Lung (tissue), 16 donors: Measurements from ENCODE around the gene PCDHB15. TPM values are rescaled to one million over a fixed set of nuclear protein-coding genes. Genes with fewer than 3 reads are reported as not detected.
"Not testable (repeated sequence)": the region's sequence is repeated elsewhere in the genome, so short reads cannot be mapped to it uniquely, and the experiment has no call there.

Experiments
- ATAC-seq: fragments of 200-7000 bp; cut with Tn5 transposase; one replicate; pipeline ENCODE4 v1.9.1; 2020; ENCODE audit warnings: moderate number of reproducible peaks; ENCODE audit not compliant: insufficient read depth, low FRiP score
- DNase-seq, 3 donors: peaks; one replicate each; pipeline ENCODE4 v3.0.0-alpha.2; 2013 to 2017
- H3K27ac ChIP-seq, 2 donors: one replicate each; pipeline ENCODE4 v1.5.1; 2013; ENCODE audit warnings: mild to moderate bottlenecking in 2 of 2, moderate library complexity in 2 of 2, control low read depth in 1 of 2, inconsistent platforms in 1 of 2, low read depth in 1 of 2, low read length in 1 of 2
- H3K27me3 ChIP-seq, 3 donors: one replicate each; pipeline ENCODE4 v1.5.1; 2013; ENCODE audit warnings: low read length in 2 of 3; ENCODE audit not compliant: control insufficient read depth in 3 of 3, insufficient read depth in 3 of 3
- H3K36me3 ChIP-seq, 4 donors: one replicate each; pipeline ENCODE4 v1.5.1; 2013; ENCODE audit warnings: low read length in 4 of 4, mild to moderate bottlenecking in 1 of 4, moderate library complexity in 1 of 4; ENCODE audit not compliant: control insufficient read depth in 4 of 4, insufficient read depth in 4 of 4
- H3K4me1 ChIP-seq, 5 donors: one replicate each; pipeline ENCODE4 v1.5.1; 2013; ENCODE audit warnings: low read length in 5 of 5, mild to moderate bottlenecking in 2 of 5, moderate library complexity in 1 of 5; ENCODE audit not compliant: control insufficient read depth in 5 of 5, insufficient read depth in 5 of 5
- H3K4me3 ChIP-seq: one replicate; pipeline ENCODE4 v1.5.1; 2013; ENCODE audit warnings: mild to moderate bottlenecking, control low read depth, moderate library complexity
- H3K9ac ChIP-seq, 2 donors: one replicate each; pipeline ENCODE4 v1.5.1; 2013; ENCODE audit warnings: low read length in 2 of 2, control low read depth in 1 of 2; ENCODE audit not compliant: insufficient read depth in 1 of 2
- H3K9me3 ChIP-seq, 4 donors: one replicate each; pipeline ENCODE4 v1.5.1; 2013; ENCODE audit warnings: low read length in 3 of 4, mild to moderate bottlenecking in 1 of 4, moderate library complexity in 1 of 4; ENCODE audit not compliant: control insufficient read depth in 4 of 4, insufficient read depth in 3 of 4
- CTCF ChIP-seq: IDR thresholded peaks from 2 replicates; pipeline ENCODE4 v1.5.1; 2012; ENCODE audit warnings: mild to moderate bottlenecking; ENCODE audit errors: control extremely low read depth, extremely low read depth
- WGBS, 2 donors: extraction: QIAGEN DNeasy Blood & Tissue Kit; methylation state at CpG; one replicate each; pipeline ENCODE4 v1.1.7; 2013; 5-methylcytosine and 5-hydroxymethylcytosine counted together
- long read RNA-seq, 5 donors: transcript quantifications; one replicate each; lab custom pipeline, GENCODE V29; 2026
- polyA plus RNA-seq, 2 donors: library from polyadenylated mRNA; stranded (reverse); fragments of 200-250 nt; gene quantifications; one replicate each; pipeline ENCODE4 v1.2.1, GENCODE V29; 2013
- total RNA-seq, 2 donors: library from RNA; depleted of rRNA in 1 of 2; stranded (reverse); fragments of >200 nt in 1 of 2; gene quantifications; one replicate each; pipeline ENCODE4 v1.2.1, GENCODE V29; 2014 to 2021
- donor health status: control.
- donor health status: control.
- donor health status: Bipolar disorder and iron deficiency.
- donor health status: healthy.
- donor health status: DM: yes; HTN: yes; CAD: no.

The PCDHB15 gene
- total RNA-seq, result 1 to 10 TPM; 3.2 to 8.0 TPM
- polyA plus RNA-seq, result 1 to 10 TPM; 1.4 to 1.8 TPM
- long read RNA-seq, donor 1, full-length matches to known transcripts, result 12 of 12 reads
- long read RNA-seq, donor 1, partial matches to known transcripts, result 0 of 12 reads
- long read RNA-seq, donor 1, other reads (novel, unspliced or antisense), result 0 of 12 reads
- long read RNA-seq, donor 2, full-length matches to known transcripts, result 6 of 6 reads
- long read RNA-seq, donor 2, partial matches to known transcripts, result 0 of 6 reads
- long read RNA-seq, donor 2, other reads (novel, unspliced or antisense), result 0 of 6 reads
- long read RNA-seq, donor 3, full-length matches to known transcripts, result 4 of 4 reads
- long read RNA-seq, donor 3, partial matches to known transcripts, result 0 of 4 reads
- long read RNA-seq, donor 3, other reads (novel, unspliced or antisense), result 0 of 4 reads
- long read RNA-seq, donor 4, full-length matches to known transcripts, result 5 of 5 reads
- long read RNA-seq, donor 4, partial matches to known transcripts, result 0 of 5 reads
- long read RNA-seq, donor 4, other reads (novel, unspliced or antisense), result 0 of 5 reads
- long read RNA-seq, donor 5, full-length matches to known transcripts, result 8 of 8 reads
- long read RNA-seq, donor 5, partial matches to known transcripts, result 0 of 8 reads
- long read RNA-seq, donor 5, other reads (novel, unspliced or antisense), result 0 of 8 reads

DNA sequence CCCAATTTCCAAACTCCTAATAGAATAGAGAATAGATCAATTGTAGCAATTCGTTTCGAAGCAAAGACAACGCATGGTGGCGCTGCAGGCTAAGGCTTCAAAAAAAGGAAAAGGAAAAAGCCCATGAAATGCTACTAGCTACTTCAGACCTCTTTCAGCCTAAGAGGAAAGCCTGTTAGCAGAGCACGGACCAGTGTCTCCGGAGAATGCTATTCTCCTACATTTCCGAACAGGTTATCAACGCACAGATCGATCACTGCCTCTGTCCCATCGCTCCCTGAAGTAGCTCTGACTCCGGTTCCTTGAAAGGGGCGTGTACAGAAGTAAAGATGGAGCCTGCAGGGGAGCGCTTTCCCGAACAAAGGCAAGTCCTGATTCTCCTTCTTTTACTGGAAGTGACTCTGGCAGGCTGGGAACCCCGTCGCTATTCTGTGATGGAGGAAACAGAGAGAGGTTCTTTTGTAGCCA lies at the start of gene PCDHB15:
Gene PCDHB15 (plus strand): TSS at position 146 of the 468 bp plus-strand sequence. CDS start 184 bp downstream, at position 330.
- Histone ChIP-seq H3K9me3 (peaks cover 5 to 50% (median 30%) of the 10 kb centered on the region in 4 donors), H3K9ac (no peak within 1 kb of the TSS), H3K36me3 (peaks cover 0 to 12% (median 1%) of the 10 kb centered on the region in 4 donors), H3K27me3 (no peaks in the 10 kb centered on the region), H3K4me1 (no peaks in the 10 kb centered on the region), H3K4me3 (peak within 1 kb of the TSS; percentile 13), H3K27ac (no peak within 1 kb of the TSS)
- ATAC-seq, result no peak
- DNase-seq, result peak; percentile 19 to 54 (median 39)
- 8 to 11% methylated on average over 16 of the region's 16 CpGs for WGBS, 2 donors
- TF ChIP-seq CTCF, result no peak

GRCh38 chr5:141196363-141196762 lies 48.8 kb upstream of the PCDHB15 start:
- peaks cover 0 to 31% (median 21%) of the 10 kb centered on the region in 4 donors for H3K9me3 ChIP-seq
- no peak overlapping the region for H3K27ac ChIP-seq
- DNase-seq (no peak), ATAC-seq (no peak)
- no peak overlapping the region for H3K9ac ChIP-seq
- no peaks in the 10 kb centered on the region for H3K36me3 ChIP-seq
- H3K4me3 ChIP-seq, result no peak overlapping the region
- peaks cover 0 to 1% (median 0%) of the 10 kb centered on the region in 5 donors for H3K4me1 ChIP-seq
- WGBS, 2 donors, result 39 to 41% methylated on average over 3 of the region's 3 CpGs
- H3K27me3 ChIP-seq, result no peaks in the 10 kb centered on the region
- no peak for TF ChIP-seq CTCF

DNA sequence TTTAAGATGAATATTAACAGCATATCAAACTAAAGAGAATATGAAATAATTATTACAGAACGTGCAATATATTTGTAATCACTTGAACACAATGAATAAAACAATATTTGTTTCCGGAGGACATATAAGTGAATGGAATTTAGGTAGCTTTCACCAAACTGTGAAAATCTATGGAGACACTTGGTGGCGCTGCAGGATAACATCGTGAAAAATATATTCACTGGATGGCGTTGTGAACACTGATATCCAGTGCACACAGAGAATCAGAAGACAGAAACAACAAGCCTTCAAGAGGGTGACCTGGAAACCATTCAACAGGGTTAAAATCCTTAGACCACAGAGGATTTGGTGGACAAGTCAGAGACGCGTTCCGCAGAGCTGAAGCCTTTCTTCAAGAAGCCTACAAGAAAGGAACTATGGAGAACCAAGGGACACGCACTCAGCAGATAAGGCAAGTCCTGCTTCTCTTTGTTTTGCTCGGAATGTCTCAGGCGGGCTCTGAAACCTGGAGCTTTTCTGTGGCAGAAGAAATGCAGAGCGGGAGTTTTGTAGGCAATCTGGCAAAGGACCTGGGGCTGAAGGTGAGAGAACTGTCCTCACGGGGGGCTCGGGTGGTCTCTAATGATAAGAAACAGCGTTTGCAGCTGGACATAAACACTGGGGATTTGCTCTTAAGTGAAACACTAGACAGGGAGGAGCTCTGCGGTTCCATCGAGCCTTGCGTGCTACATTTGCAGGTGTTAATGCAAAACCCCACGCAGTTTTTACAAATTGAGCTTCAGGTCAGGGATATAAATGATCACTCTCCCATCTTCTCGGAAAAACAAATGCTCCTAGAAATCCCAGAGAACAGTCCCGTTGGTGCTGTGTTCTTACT lies 45.6 kb upstream of the PCDHB15 start, which contains the start of gene PCDHB11:
Gene PCDHB11 (plus strand): TSS at position 269 of the 877 bp plus-strand sequence. CDS start 148 bp downstream, at position 417.
- Histone ChIP-seq H3K4me1 (peaks cover 0 to 1% (median 0%) of the 10 kb centered on the region in 5 donors), H3K27me3 (no peaks in the 10 kb centered on the region), H3K4me3 (peak within 1 kb of the TSS; percentile 22), H3K36me3 (no peaks in the 10 kb centered on the region), H3K9ac (peak within 1 kb of the TSS in 1 of 2 donors; percentile 17), H3K9me3 (peaks cover 0 to 31% (median 21%) of the 10 kb centered on the region in 4 donors), H3K27ac (no peak within 1 kb of the TSS)
- DNase-seq (peak in 2 of 3 donors; percentile 38 to 52), ATAC-seq (no peak)
- 28 to 39% methylated on average over 21 of the region's 21 CpGs for WGBS, 2 donors
- no peak for TF ChIP-seq CTCF

GRCh38 chr5:141201126-141201525 lies 44.1 kb upstream of the PCDHB15 start:
- not testable (repeated sequence) for H3K4me3 ChIP-seq, H3K9ac ChIP-seq, DNase-seq, H3K36me3 ChIP-seq, H3K27me3 ChIP-seq, H3K27ac ChIP-seq, H3K4me1 ChIP-seq, ATAC-seq
- WGBS, 2 donors, result 28 to 29% methylated on average over 22 to 27 of the region's 38 CpGs
- peaks cover 0 to 32% (median 19%) of the 10 kb centered on the region in 4 donors for H3K9me3 ChIP-seq

- not testable (repeated sequence) for H3K36me3 ChIP-seq, H3K4me3 ChIP-seq, DNase-seq, H3K27me3 ChIP-seq, ATAC-seq, H3K9ac ChIP-seq, H3K27ac ChIP-seq, H3K4me1 ChIP-seq
- 33 to 37% methylated on average over 20 to 33 of the region's 35 CpGs for WGBS, 2 donors
- peaks cover under 1 to 32% (median 16%) of the 10 kb centered on the region in 4 donors for H3K9me3 ChIP-seq
These were observed 43.5 kb upstream of the PCDHB15 start for GRCh38 chr5:141201646-141202045.
